ENCODE results near the gene HOXC6.

Gene HOXC6

DNA sequence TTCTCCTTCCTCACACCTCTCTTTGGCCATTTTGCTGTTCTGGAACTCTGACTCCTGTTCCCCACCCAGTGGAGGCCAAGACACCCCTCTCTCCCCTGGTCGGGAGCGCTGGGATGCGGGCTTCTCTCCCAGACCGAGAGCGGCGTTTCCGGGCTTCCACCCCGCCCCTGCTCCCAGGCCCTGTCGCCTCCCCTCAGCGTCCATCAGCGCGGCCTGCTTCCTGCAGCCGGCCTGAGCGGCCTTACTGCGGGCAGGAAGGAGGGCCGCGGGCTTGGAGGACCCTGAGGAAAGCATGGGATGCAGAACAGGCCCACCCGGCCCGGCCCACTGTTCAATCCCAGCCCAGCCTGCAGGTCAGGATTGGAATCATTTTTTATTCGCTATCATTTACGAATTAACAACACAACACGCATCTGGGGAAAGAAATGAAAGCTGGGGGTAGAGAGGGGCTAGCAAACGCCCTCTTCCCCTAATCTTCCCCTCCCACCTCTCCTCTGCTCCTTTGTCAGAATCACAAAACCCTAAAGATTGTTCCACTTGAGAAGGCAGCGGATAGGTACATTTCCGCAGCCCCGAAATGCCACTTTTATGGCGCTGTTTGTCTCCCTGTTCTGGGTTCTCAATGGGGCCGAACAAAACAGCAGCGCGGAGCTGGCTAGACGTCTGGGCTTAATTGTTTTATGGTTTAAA, 23.3 kb upstream of the HOXC6 start:
- H3K36me3 ChIP-seq (ENCODE audit: control insufficient read depth, insufficient read depth, low read length) = no peaks in the 10 kb centered on the region
- no peaks in the 10 kb centered on the region for H3K9me3 ChIP-seq (ENCODE audit: control insufficient read depth, insufficient read depth, low read depth, low read length)
- no peak overlapping the region for H3K27ac ChIP-seq (ENCODE audit: low read depth, low read length)
- H3K4me1 ChIP-seq (ENCODE audit: control insufficient read depth, insufficient read depth, low read length) = peaks cover 3% of the 10 kb centered on the region; the same call in 1 of the 2 replicates
- H3K27me3 ChIP-seq (ENCODE audit: control insufficient read depth, insufficient read depth, low read length) = peaks cover 100% of the 10 kb centered on the region
- H3K4me3 ChIP-seq (ENCODE audit: low read depth, low read length) = peak overlapping the region; percentile 28; the same call in 1 of the 2 replicates
- H3K9ac ChIP-seq (ENCODE audit: low read length) = peak overlapping the region; percentile 91

DNA sequence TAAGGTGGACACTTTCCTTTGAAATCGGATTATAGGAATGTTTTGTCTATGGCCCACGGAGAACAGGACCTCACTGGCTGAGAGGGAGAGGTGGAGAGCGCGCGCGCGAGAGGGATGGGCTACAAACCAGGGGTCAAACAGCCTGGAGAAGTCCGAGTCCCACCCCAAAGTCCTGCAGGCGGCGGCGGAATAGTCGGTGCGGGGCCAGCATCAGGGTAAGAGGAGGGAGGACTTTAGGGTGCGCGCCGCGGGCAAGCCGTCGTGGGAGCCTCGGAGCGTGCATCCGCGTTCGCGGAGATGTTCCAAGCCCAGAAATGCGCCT, 22.7 kb upstream of the HOXC6 start:
- H3K4me1 ChIP-seq (ENCODE audit: control insufficient read depth, insufficient read depth, low read length) = peaks cover 3% of the 10 kb centered on the region; the same call in 1 of the 2 replicates
- H3K4me3 ChIP-seq (ENCODE audit: low read depth, low read length) = peak overlapping the region; percentile 28; the same call in 1 of the 2 replicates
- H3K9me3 ChIP-seq (ENCODE audit: control insufficient read depth, insufficient read depth, low read depth, low read length) = no peaks in the 10 kb centered on the region
- H3K36me3 ChIP-seq (ENCODE audit: control insufficient read depth, insufficient read depth, low read length) = no peaks in the 10 kb centered on the region
- peak overlapping the region; percentile 91 for H3K9ac ChIP-seq (ENCODE audit: low read length)
- H3K27ac ChIP-seq (ENCODE audit: low read depth, low read length) = no peak overlapping the region; the same call in 1 of the 2 replicates
- H3K27me3 ChIP-seq (ENCODE audit: control insufficient read depth, insufficient read depth, low read length) = peaks cover 100% of the 10 kb centered on the region

DNA sequence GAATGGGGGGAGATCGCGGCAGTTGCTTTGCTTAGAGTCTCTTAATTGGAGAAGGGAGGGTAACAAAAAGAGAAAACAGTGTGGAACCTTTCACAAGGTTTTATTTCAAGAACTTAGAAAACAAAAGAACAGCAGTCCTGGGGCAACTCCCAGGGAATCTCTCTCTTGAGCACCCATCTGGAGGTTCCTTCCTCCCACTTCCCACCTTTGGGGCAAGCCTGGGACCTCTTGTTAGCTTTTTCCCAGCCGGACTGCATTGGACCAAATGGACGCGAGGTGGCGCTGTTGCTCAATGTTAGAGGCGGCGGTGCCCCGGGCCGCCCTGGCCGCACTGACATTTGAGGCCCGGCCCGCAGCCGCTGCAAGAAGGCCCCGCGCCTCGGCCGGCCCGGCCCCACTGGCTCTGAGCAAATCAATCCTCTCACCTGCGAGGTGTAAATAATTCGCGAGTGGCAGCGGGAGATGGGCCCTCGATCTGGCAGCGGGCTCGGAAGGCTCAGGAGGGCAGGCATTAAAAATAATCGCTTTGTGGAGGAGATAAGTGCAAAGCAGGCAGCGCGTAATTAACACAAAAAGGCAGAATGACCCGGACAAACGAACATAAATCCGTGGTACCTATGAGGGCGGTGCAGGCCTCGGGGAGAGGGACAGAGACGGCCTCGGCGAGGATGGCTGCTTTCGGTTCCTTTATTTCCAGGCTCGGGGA, 22.2 kb upstream of the HOXC6 start:
- Histone ChIP-seq H3K27me3 (ENCODE audit: control insufficient read depth, insufficient read depth, low read length) (peaks cover 100% of the 10 kb centered on the region), H3K4me1 (ENCODE audit: control insufficient read depth, insufficient read depth, low read length) (peaks cover 3% of the 10 kb centered on the region; the same call in 1 of the 2 replicates), H3K27ac (ENCODE audit: low read depth, low read length) (no peak overlapping the region; the same call in 1 of the 2 replicates), H3K9me3 (ENCODE audit: control insufficient read depth, insufficient read depth, low read depth, low read length) (no peaks in the 10 kb centered on the region), H3K36me3 (ENCODE audit: control insufficient read depth, insufficient read depth, low read length) (no peaks in the 10 kb centered on the region), H3K9ac (ENCODE audit: low read length) (peak overlapping the region; percentile 91), H3K4me3 (ENCODE audit: low read depth, low read length) (peak overlapping the region; percentile 34; the same call in 1 of the 2 replicates)

DNA sequence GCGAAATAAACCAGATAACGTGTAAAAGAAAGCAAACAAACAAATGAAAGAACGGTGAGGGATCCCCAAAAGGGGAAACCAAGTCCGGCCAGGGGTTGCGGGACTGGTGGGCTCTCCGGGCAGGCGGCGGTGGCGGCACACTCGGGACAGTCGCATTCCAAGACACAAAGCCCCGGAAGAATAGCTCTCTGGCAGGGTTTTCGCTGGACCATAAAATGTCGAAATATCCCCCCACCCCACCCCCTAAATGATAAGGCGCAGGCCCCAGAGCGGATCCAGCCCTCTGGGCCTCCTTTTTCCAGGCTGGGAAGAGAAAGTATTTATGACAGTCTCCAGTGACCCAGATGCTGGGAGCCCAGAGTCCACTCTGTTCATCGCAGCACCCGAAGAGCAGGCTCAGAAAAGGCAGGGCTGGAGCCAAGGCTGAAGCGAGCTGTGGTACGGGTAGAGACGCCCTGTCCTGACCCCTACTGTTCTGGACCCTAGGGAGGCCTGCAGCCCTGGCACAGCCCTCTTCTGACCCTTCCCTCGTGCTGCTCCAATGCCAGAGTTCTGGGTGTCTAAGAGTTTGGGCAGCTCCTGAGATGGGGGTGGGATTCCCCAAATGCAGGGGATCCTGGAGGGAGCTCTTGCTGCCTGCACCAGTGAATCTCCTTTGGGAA, 21.6 kb upstream of the HOXC6 start:
- no peaks in the 10 kb centered on the region for H3K9me3 ChIP-seq (ENCODE audit: control insufficient read depth, insufficient read depth, low read depth, low read length)
- peak overlapping the region; percentile 39; the same call in 1 of the 2 replicates for H3K4me3 ChIP-seq (ENCODE audit: low read depth, low read length)
- H3K4me1 ChIP-seq (ENCODE audit: control insufficient read depth, insufficient read depth, low read length) = peaks cover 3% of the 10 kb centered on the region; the same call in 1 of the 2 replicates
- H3K36me3 ChIP-seq (ENCODE audit: control insufficient read depth, insufficient read depth, low read length) = no peaks in the 10 kb centered on the region
- no peak overlapping the region; the same call in 1 of the 2 replicates for H3K27ac ChIP-seq (ENCODE audit: low read depth, low read length)
- peak overlapping the region; percentile 91 for H3K9ac ChIP-seq (ENCODE audit: low read length)
- peaks cover 100% of the 10 kb centered on the region for H3K27me3 ChIP-seq (ENCODE audit: control insufficient read depth, insufficient read depth, low read length)

DNA sequence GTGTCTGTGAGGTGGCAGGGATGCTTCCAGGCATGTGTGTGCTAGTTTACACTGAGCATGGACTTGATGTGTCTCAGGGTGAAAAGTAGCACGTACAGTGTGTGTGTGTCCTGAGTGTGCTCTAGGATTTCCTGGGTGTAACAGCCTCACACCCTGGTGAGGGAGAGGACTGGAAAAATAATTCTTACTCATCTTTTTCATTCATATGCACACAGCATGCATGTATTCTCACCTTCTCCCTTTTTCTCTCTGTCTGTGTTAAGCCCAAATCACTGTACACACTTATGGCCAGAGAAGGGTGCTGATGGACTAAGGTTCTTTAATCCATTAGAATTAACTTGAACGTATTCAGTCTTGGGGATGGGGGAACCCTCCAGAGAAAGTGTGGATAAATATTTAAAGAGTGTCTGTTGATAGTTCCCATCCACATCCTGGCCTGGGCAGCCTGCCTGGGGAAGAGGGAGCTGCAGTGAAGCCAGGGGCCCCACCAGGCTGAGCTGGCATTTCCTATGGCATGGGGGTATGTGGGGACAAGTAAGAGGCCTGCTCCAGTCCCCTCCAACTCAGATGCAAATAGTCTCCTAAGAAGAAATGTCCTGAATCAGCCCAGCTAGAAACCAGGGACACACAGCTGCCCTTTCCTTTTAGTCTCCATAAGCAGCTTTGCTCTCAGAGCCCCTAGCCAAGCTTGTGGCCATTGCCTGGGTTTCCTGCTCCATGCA, 20.5 kb upstream of the HOXC6 start:
- Histone ChIP-seq H3K27ac (ENCODE audit: low read depth, low read length) (no peak overlapping the region), H3K9me3 (ENCODE audit: control insufficient read depth, insufficient read depth, low read depth, low read length) (no peaks in the 10 kb centered on the region), H3K9ac (ENCODE audit: low read length) (peak overlapping the region; percentile 91), H3K27me3 (ENCODE audit: control insufficient read depth, insufficient read depth, low read length) (peaks cover 100% of the 10 kb centered on the region), H3K4me1 (ENCODE audit: control insufficient read depth, insufficient read depth, low read length) (peaks cover 3% of the 10 kb centered on the region; the same call in 1 of the 2 replicates), H3K4me3 (ENCODE audit: low read depth, low read length) (peak overlapping the region; percentile 39; the same call in 1 of the 2 replicates), H3K36me3 (ENCODE audit: control insufficient read depth, insufficient read depth, low read length) (no peaks in the 10 kb centered on the region)

DNA sequence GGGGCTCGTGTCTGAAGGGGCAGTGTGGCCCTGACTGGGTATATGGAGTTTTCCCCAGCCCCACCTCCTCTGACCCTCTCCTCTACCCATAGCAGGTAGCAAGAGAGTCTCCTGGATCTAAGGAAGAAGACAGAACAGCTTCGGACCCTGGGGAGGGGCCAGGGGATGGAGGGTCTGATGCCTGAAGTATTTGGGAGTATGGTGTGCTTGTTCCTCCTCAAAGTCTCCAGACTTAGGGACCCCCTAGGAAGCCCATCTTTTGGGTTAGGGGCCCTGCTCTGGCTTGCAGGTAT, 20.0 kb upstream of the HOXC6 start:
- Histone ChIP-seq H3K27ac (ENCODE audit: low read depth, low read length) (no peak overlapping the region), H3K9ac (ENCODE audit: low read length) (peak overlapping the region; percentile 91), H3K27me3 (ENCODE audit: control insufficient read depth, insufficient read depth, low read length) (peaks cover 100% of the 10 kb centered on the region), H3K36me3 (ENCODE audit: control insufficient read depth, insufficient read depth, low read length) (no peaks in the 10 kb centered on the region), H3K9me3 (ENCODE audit: control insufficient read depth, insufficient read depth, low read depth, low read length) (no peaks in the 10 kb centered on the region), H3K4me3 (ENCODE audit: low read depth, low read length) (peak overlapping the region; percentile 39; the same call in 1 of the 2 replicates), H3K4me1 (ENCODE audit: control insufficient read depth, insufficient read depth, low read length) (peaks cover 3% of the 10 kb centered on the region; the same call in 1 of the 2 replicates)

DNA sequence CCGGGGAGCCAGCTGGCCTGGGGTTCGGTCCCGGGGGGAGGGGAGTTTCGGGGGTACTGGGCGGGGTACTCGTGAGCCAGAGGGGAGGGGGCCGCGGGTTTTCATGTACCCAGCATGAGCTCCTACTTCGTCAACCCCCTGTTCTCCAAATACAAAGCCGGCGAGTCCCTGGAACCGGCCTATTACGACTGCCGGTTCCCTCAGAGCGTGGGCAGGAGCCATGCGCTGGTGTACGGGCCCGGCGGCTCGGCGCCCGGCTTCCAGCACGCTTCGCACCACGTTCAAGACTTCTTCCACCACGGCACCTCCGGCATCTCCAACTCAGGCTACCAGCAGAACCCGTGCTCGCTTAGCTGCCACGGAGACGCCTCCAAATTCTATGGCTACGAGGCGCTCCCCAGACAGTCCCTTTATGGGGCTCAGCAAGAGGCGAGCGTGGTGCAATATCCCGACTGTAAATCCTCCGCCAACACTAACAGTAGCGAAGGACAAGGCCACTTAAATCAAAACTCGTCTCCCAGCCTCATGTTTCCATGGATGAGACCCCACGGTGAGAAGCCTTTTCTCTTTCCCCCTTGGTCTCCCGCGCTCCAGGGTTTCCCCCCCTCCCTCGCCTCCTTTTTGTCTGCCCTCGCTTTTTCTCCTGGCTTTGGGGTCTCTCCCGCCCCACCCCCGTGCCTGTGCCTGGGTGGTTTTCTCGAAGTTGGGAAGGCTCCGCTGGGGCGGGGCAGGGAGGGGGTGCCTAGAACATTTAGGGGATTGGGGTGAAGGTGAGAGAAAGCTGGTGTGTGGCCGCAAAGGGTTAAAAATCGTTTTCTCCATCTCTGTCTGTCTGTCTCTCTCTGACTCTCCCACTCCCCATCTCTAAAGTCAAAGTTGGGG, 18.8 kb upstream of the HOXC6 start:
- Histone ChIP-seq H3K9me3 (ENCODE audit: control insufficient read depth, insufficient read depth, low read depth, low read length) (no peaks in the 10 kb centered on the region), H3K4me1 (ENCODE audit: control insufficient read depth, insufficient read depth, low read length) (peaks cover 3% of the 10 kb centered on the region; the same call in 1 of the 2 replicates), H3K27me3 (ENCODE audit: control insufficient read depth, insufficient read depth, low read length) (peaks cover 100% of the 10 kb centered on the region), H3K36me3 (ENCODE audit: control insufficient read depth, insufficient read depth, low read length) (no peaks in the 10 kb centered on the region), H3K4me3 (ENCODE audit: low read depth, low read length) (peak overlapping the region; percentile 48), H3K27ac (ENCODE audit: low read depth, low read length) (no peak overlapping the region), H3K9ac (ENCODE audit: low read length) (peak overlapping the region; percentile 91)

DNA sequence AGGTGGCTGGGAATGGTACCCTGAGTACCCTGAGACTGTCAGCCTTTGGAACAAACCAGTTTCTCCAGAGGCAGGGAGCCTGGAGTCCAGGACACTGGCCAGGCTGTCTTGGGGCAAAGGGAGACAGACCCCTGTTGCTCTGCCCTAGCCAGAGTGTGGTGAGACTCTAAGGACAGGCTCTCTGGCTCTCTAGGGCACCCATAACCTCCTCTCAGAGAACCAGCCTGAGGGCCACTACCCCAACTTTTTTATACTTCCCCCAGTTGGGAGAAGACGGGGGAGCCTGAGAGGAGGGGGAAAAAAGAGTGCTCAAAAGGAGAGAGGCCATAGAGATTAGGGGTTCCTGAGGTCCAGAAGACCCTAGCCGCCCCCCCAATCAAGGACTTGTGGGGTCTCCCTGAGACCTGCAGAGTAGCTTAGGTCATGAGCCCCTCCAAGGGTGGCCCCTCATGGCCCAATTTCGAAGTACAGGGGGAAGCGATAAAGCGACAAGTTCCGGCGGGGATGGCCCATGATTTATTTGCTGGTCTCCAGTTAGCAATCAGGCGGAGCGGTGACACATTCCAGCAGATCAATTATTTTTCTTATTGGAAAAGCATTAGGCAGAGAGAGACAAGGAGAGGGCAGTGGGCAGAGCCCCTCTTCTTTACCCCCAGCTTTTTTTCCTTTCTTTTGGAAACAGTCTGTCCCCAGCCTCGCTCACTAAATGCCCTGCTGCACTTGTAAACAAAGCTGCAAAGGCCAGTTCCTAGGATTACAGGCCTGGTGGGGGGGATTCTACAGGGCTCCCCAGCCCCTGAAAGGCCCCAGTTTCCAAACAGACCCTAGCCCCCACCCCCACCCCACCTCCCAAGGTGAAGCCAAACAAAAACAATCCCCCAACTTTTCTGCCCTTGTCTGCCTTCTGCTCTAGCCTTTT, 17.9 kb upstream of the HOXC6 start:
- H3K36me3 ChIP-seq (ENCODE audit: control insufficient read depth, insufficient read depth, low read length) = no peaks in the 10 kb centered on the region
- H3K9ac ChIP-seq (ENCODE audit: low read length) = peak overlapping the region; percentile 91
- no peaks in the 10 kb centered on the region for H3K9me3 ChIP-seq (ENCODE audit: control insufficient read depth, insufficient read depth, low read depth, low read length)
- peak overlapping the region; percentile 48; the same call in 1 of the 2 replicates for H3K4me3 ChIP-seq (ENCODE audit: low read depth, low read length)
- H3K4me1 ChIP-seq (ENCODE audit: control insufficient read depth, insufficient read depth, low read length) = peaks cover 3% of the 10 kb centered on the region; the same call in 1 of the 2 replicates
- H3K27ac ChIP-seq (ENCODE audit: low read depth, low read length) = no peak overlapping the region
- H3K27me3 ChIP-seq (ENCODE audit: control insufficient read depth, insufficient read depth, low read length) = peaks cover 100% of the 10 kb centered on the region

DNA sequence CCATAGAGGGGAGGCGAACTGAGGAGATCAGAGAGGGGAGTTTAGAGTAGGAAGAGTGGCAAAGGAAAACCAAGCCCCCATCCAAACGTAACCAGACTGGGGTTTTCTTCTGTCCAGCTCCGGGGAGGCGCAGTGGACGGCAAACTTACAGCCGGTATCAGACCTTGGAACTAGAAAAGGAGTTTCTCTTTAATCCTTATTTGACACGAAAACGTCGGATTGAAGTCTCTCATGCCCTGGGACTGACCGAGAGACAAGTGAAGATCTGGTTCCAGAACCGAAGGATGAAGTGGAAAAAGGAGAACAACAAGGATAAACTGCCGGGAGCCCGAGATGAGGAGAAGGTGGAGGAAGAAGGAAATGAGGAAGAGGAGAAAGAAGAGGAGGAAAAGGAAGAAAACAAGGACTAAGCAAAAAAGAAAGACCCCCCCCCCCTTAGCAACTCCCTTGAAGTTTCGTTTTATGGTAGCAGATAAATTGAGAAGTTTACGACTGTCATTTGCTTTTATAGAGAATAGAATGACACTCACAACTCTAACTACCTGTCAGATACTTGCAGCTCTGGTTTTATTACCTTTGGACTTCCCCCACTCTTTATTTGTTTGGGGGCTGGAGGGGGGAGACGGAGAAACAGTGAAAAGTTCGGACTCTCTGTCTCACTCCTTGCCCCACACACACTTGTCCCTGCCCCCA, 17.1 kb upstream of the HOXC6 start:
- Histone ChIP-seq H3K9ac (ENCODE audit: low read length) (peak overlapping the region; percentile 91), H3K27ac (ENCODE audit: low read depth, low read length) (no peak overlapping the region), H3K4me1 (ENCODE audit: control insufficient read depth, insufficient read depth, low read length) (peaks cover 2% of the 10 kb centered on the region; the same call in 1 of the 2 replicates), H3K36me3 (ENCODE audit: control insufficient read depth, insufficient read depth, low read length) (no peaks in the 10 kb centered on the region), H3K4me3 (ENCODE audit: low read depth, low read length) (peak overlapping the region; percentile 48; the same call in 1 of the 2 replicates), H3K9me3 (ENCODE audit: control insufficient read depth, insufficient read depth, low read depth, low read length) (no peaks in the 10 kb centered on the region), H3K27me3 (ENCODE audit: control insufficient read depth, insufficient read depth, low read length) (peaks cover 100% of the 10 kb centered on the region)

Measured in HUES6 (cell line).